Choroid plexus epithelial cell (primary cell): ENCODE data around the gene CDK14.

Experiments
- DNase-seq: peaks from one replicate; pipeline ENCODE4 v3.0.0-alpha.2; 2010; ENCODE audit warnings: low read depth
- H3K4me3 ChIP-seq: 2 replicates; pipeline ENCODE4 v1.5.1; 2011; ENCODE audit warnings: low read depth, mild to moderate bottlenecking, control low read depth, low read length, moderate library complexity
- CTCF ChIP-seq: conservative IDR thresholded peaks from 2 replicates; pipeline ENCODE4 v1.5.1; 2011; ENCODE audit warnings: low read depth, mild to moderate bottlenecking, control low read depth, inconsistent platforms, low read length, moderate library complexity

CDK14 gene

GRCh38 chr7:90818341-90818740 is 222.2 kb downstream of the CDK14 start:
- no peak overlapping the region for H3K4me3 ChIP-seq
- no peak for TF ChIP-seq CTCF
- DNase-seq: no peak

GRCh38 chr7:90821961-90822620 is 226.0 kb downstream of the CDK14 start:
- DNase-seq: no peak
- TF ChIP-seq CTCF: no peak
- H3K4me3 ChIP-seq: no peak overlapping the region

- no peak for TF ChIP-seq CTCF
- DNase-seq: peak; percentile 83
These were observed 228.5 kb downstream of the CDK14 start for GRCh38 chr7:90824386-90825307.

GRCh38 chr7:90825779-90826178 is 229.7 kb downstream of the CDK14 start:
- no peak for TF ChIP-seq CTCF
- DNase-seq: peak; percentile 76
- no peak overlapping the region for H3K4me3 ChIP-seq

More at GRCh38 chr7:90824386-90825307, 228.5 kb downstream of the CDK14 start:
- no peak overlapping the region for H3K4me3 ChIP-seq

GRCh38 chr7:90828601-90829000 is 232.5 kb downstream of the CDK14 start:
- no peak for TF ChIP-seq CTCF
- DNase-seq: peak; percentile 46
- no peak overlapping the region for H3K4me3 ChIP-seq

GRCh38 chr7:90830308-90830707 is 234.2 kb downstream of the CDK14 start:
- no peak for TF ChIP-seq CTCF
- H3K4me3 ChIP-seq: no peak overlapping the region
- DNase-seq: no peak

GRCh38 chr7:90832726-90833125 is 236.6 kb downstream of the CDK14 start:
- TF ChIP-seq CTCF: no peak
- H3K4me3 ChIP-seq: no peak overlapping the region
- DNase-seq: no peak
